D721Med (cell line): ENCODE data around the gene JOSD1.

ENCODE experiments used
- DNase-seq: peaks from one replicate; pipeline ENCODE4 v3.0.0; 2011; ENCODE audit warnings: low spot score; ENCODE audit not compliant: insufficient read length
- FAIRE-seq: peaks from 2 replicates; lab custom pipeline; 2011; peaks lifted over from hg19 to GRCh38; lab: Jason Lieb, UNC
- TF ChIP-seq, protein P1 (sequence below): IDR thresholded peaks from 2 replicates; pipeline ENCODE4 v1.5.1; 2012; ENCODE audit warnings: mild to moderate bottlenecking, control low read depth; ENCODE audit not compliant: insufficient read depth; ENCODE audit errors: missing control alignments

JOSD1 gene

DNA sequence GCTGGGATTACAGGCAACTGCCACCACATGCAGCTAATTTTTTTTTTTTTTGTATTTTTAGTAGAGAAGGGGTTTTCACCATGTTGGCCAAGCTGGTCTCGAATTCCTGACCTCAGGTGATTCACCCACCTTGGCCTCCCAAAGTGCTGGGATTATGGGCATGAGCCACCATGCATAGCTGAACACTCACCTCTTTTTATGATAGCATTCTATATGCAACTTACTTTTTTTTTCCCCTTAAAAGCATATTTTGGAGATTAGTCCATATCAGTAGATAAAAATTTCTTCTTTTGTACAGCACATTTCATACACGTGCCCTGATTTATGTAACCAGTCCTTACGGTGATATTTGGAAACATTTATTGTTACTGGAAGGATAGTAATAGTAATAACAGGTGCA lies 19.6 kb upstream of the JOSD1 start:
- TF ChIP-seq, protein P1, sequence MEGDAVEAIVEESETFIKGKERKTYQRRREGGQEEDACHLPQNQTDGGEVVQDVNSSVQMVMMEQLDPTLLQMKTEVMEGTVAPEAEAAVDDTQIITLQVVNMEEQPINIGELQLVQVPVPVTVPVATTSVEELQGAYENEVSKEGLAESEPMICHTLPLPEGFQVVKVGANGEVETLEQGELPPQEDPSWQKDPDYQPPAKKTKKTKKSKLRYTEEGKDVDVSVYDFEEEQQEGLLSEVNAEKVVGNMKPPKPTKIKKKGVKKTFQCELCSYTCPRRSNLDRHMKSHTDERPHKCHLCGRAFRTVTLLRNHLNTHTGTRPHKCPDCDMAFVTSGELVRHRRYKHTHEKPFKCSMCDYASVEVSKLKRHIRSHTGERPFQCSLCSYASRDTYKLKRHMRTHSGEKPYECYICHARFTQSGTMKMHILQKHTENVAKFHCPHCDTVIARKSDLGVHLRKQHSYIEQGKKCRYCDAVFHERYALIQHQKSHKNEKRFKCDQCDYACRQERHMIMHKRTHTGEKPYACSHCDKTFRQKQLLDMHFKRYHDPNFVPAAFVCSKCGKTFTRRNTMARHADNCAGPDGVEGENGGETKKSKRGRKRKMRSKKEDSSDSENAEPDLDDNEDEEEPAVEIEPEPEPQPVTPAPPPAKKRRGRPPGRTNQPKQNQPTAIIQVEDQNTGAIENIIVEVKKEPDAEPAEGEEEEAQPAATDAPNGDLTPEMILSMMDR, result no peak
- DNase-seq (no peak), FAIRE-seq (no peak)

DNA sequence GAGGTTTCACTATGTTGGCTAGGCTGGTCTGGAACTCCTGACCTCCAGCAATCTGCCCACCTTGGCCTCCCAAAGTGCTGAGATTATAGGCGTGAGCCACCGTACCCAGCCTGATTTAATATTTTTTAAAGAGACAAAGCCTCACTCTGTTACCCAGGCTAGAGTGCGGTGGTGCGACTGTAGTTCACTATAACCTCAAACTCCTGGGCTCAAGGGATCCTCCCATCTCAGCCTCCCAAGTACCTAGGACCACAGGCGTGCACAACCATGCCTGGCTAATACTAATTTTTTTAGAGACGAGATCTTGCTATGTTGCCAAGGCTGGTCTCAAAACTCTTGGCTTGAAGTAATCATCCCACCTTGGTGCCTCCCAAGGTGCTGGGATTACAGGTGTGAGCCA lies 18.5 kb upstream of the JOSD1 start:
- FAIRE-seq (no peak), DNase-seq (no peak)
- TF ChIP-seq, protein P1, result no peak

DNA sequence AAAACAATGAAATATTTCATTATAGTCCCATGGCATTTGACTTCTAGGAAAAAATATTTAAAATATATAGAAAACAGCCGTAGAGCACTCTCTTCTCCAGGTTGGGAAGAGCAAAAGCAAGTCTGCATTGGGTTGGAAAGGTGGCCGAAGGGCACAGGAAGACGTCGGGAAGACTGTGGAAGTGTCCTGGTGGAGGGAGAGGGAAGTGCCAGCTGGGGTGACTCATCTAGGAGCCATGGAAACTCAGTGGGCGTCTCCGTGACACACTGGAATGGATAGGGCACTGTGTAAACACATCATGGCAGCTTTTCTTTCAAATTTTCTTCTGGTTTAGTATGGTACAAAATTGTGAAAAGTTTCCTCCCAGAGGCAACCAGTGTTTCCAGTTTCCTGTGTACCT lies 17.7 kb upstream of the JOSD1 start:
- DNase-seq (no peak), FAIRE-seq (no peak)
- TF ChIP-seq, protein P1, result no peak

DNA sequence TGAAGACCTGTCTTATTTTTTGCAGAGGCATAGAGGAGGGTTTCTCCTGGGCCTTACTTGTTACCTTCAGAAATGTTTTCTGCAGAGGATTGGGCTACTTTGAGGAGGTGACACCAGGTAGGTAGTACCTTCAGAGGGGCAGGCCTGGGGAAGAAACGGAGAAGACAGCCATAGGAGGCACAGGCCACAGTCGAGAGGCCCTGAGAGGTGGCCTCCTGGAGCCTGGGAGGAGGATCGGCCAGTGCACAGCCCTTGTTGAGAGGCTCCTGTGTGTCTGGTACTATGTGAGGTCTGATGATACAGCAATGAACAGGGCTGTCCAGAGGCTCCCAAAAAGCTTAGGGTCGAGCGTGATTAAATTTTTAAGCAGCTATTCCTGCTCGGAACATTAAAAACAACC lies 16.5 kb upstream of the JOSD1 start:
- DNase-seq (no peak), FAIRE-seq (no peak)
- TF ChIP-seq, protein P1, result no peak

DNA sequence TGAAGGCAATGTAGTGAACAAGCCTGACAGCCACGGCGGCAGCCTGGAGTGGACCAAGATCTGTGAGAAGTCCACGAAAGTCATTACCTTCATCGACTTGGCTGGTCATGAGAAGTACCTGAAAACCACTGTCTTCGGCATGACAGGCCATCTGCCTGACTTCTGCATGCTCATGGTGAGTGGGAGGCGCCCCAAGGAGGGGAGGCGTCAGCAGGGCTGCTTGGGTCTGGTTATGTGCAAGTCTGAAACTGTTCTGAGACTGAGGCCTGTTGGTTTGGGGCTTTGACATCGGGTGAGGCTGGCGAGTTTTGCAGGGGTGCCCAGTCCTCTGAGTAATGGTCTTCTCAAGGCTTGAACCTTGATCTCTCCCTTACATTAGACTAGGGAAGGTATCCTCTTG lies 16.1 kb upstream of the JOSD1 start:
- FAIRE-seq, result no peak
- TF ChIP-seq, protein P1, result no peak
- no peak for DNase-seq

DNA sequence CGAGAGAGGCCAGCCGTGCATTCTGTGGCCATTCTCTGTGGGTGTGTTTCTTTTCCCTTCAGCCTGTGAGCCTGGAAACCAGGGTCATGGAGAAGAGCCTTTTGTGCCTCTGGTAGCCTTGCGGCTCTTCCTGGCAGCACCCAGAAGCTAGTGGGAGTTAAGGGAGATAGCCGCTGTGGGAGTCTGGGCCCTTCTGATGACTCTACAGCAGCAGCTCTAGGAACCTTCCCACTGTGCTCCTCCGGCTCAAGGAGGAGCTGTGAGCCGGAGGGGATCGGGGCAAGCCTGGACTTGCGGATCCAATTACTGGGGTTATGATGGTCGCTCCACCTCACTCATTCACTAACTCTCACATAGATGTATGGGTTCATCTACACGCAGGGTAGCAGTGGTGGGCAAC lies 15.5 kb upstream of the JOSD1 start:
- TF ChIP-seq, protein P1, result no peak
- FAIRE-seq (no peak), DNase-seq (no peak)

DNA sequence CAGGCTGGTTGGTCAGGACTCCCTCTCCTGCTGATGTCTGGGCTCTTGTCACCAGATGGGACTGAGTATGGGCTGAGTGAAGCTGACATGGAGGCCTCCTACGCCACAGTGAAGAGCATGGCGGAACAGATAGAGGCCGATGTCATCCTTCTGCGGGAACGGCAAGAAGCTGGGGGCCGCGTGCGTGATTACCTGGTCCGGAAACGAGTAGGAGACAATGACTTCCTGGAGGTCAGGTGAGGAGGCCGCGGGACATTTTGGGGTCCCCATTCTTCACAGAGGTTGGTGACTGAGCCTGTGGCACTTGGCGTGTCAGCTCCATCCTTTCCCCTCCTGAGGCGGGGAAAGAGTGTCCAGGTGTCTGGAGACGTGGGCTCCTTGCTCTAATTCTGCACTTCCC lies 15.1 kb upstream of the JOSD1 start:
- no peak for FAIRE-seq
- DNase-seq, result no peak
- TF ChIP-seq, protein P1, result no peak
